ENCODE data around the gene MGAT3. TPM values are rescaled to one million over a fixed set of nuclear protein-coding genes. Genes with fewer than 3 reads are reported as not detected.
A peak's percentile ranks its signal among the peaks of the same experiment; 100 is the strongest.

The MGAT3 gene
- total and polyA plus RNA-seq, 2 of the 8 experiments (the other 6 are each of a cell fraction or from before 2014, with no cell fraction given): 4.3 to 9.2 TPM

GRCh38 chr22:39520226-39521105 is 63.7 kb downstream of the MGAT3 start, which contains the start of gene ATF4 (continued):
- TF ChIP-seq EP300 (IDR thresholded peaks at IDR 0.05; ENCODE audit: borderline replicate concordance in 1 of 2, low read depth in 2 of 2, low read length in 2 of 2) (no peak; a peak in 1 of 3 replicates), E2F6 (IDR thresholded peaks at IDR 0.05) (peak; percentile 81), RFX5 (IDR thresholded peaks at IDR 0.05; ENCODE audit: borderline replicate concordance, low read depth, low read length) (no peak), CBX8 (IDR thresholded peaks at IDR 0.05; ENCODE audit: borderline replicate concordance, low read depth, low read length) (no peak), FOSL1 (IDR thresholded peaks at IDR 0.05; ENCODE audit: insufficient read depth, low read depth, low read length) (no peak), ZNF274 (IDR thresholded peaks at IDR 0.05; ENCODE audit: borderline replicate concordance, extremely low read depth, low read length) (no peak), SIX5 (IDR thresholded peaks at IDR 0.05; ENCODE audit: low read depth, low read length) (no peak), SP2 (IDR thresholded peaks at IDR 0.05; ENCODE audit: low read length) (0 out of 2 replicates have a peak, but pooled peaks have one; percentile 3), KDM4A (IDR thresholded peaks at IDR 0.05; ENCODE audit: low read depth, low read length, severe bottlenecking) (peak; percentile 98), NRF1 (IDR thresholded peaks at IDR 0.05; ENCODE audit: low read depth, low read length) (peak; percentile 24; the same call in 1 of the 2 replicates), SP1 (IDR thresholded peaks at IDR 0.05; ENCODE audit: low read depth, low read length) (peak; percentile 66), USF2 (IDR thresholded peaks at IDR 0.05; ENCODE audit: low read length) (peak; percentile 94), JUND (IDR thresholded peaks at IDR 0.05; ENCODE audit: low read length) (no peak), GABPA (IDR thresholded peaks at IDR 0.05; ENCODE audit: borderline replicate concordance, insufficient read depth, low read length) (peak; percentile 48; the same call in 1 of the 2 replicates), POLR2A (IDR thresholded peaks at IDR 0.05; ENCODE audit: control extremely low read depth in 1 of 2, low read depth in 2 of 2, low read length in 2 of 2) (peak; percentile 96 to 98), CREB1 (IDR thresholded peaks at IDR 0.05) (peak; percentile 72), CHD2 (IDR thresholded peaks at IDR 0.05; ENCODE audit: low read length) (peak; percentile 64), ASH2L (IDR thresholded peaks at IDR 0.05; ENCODE audit: low read length) (peak; percentile 84), CTBP2 (IDR thresholded peaks at IDR 0.05; ENCODE audit: borderline replicate concordance, insufficient read depth, insufficient read length, low read length) (no peak), CHD1 (IDR thresholded peaks at IDR 0.05; ENCODE audit: low read depth, low read length) (peak; percentile 80; the same call in 1 of the 2 replicates), HDAC6 (IDR thresholded peaks at IDR 0.05; ENCODE audit: low read depth, low read length) (no peak), SRF (IDR thresholded peaks at IDR 0.05; ENCODE audit: low read depth, low read length) (no peak), KDM1A (IDR thresholded peaks at IDR 0.05; ENCODE audit: borderline replicate concordance, low read length) (no peak)

Measured in H1 (cell line).